Transverse colon (tissue), 4 donors: Measurements from ENCODE around the gene SMAD3. TPM values are rescaled to one million over a fixed set of nuclear protein-coding genes. Genes with fewer than 3 reads are reported as not detected.
A peak's percentile ranks its signal among the peaks of the same experiment; 100 is the strongest.

ENCODE experiments used
- DNase-seq: peaks from one replicate; pipeline ENCODE4 v3.0.0-alpha.2; 2019
- H3K27ac ChIP-seq, 4 donors: fragments of 200-600 bp; sonication (generic); 2 replicates each; pipeline ENCODE4 v1.5.1; 2016 to 2018; ENCODE audit warnings: inconsistent platforms in 4 of 4
- H3K27me3 ChIP-seq: fragments of 200-600 bp; sonication (generic); 2 replicates; pipeline ENCODE4 v1.5.1; 2017; ENCODE audit warnings: inconsistent platforms
- H3K36me3 ChIP-seq, 4 donors: fragments of 200-600 bp; sonication (generic); 2 replicates each; pipeline ENCODE4 v1.5.1; 2017 to 2019; ENCODE audit warnings: inconsistent platforms in 4 of 4
- H3K4me1 ChIP-seq, 4 donors: fragments of 200-600 bp; sonication (generic); 2 replicates each; pipeline ENCODE4 v1.5.1; 2017 to 2020; ENCODE audit warnings: inconsistent platforms in 4 of 4
- H3K4me3 ChIP-seq, 4 donors: fragments of 200-600 bp; sonication (generic); 1 replicate in 1 of 4; 2 replicates in 3 of 4; pipeline versions ENCODE4 v1.5.1 to v1.6.1; 2017 to 2019; ENCODE audit warnings: inconsistent platforms in 4 of 4
- H3K9me3 ChIP-seq, 2 donors: fragments of 200-600 bp; sonication (generic); 2 replicates each; pipeline ENCODE4 v1.5.1; 2017 to 2019; ENCODE audit warnings: inconsistent platforms in 2 of 2
- EP300 ChIP-seq: sonication (generic); formaldehyde crosslinking; IDR thresholded peaks from one replicate; pipeline ENCODE4 v1.6.1; 2017; ENCODE audit warnings: antibody characterized with exemption, low read depth
- POLR2A ChIP-seq: fragments of 450-650 bp; IDR thresholded peaks from one replicate; pipeline ENCODE4 v1.6.1; 2016; ENCODE audit warnings: antibody characterized with exemption, mild to moderate bottlenecking, moderate library complexity
- POLR2AphosphoS5 ChIP-seq, 3 donors: sonication (generic); formaldehyde crosslinking; IDR thresholded peaks; one replicate each; pipeline ENCODE4 v1.6.1; 2016; ENCODE audit warnings: antibody characterized with exemption in 3 of 3
- WGBS, 2 donors: methylation state at CpG; one replicate each; pipeline ENCODE4 v1.1.5; 2018; ENCODE audit warnings: low coverage in 1 of 2; 5-methylcytosine and 5-hydroxymethylcytosine counted together
- in situ Hi-C, 4 donors: fragments of 200-750 bp; cut with MboI; loops; one replicate each; pipeline versions ENCODE4 v1.15.0 to v1.15.1; 2017; ENCODE audit warnings: low sequenced_read_pairs in 3 of 4, low pct_ligation_motif_present in 1 of 4, low pct_unique_long_range_greater_than_20kb in 1 of 4
- intact Hi-C: fragments of 100-400 bp; cut with DNase I; formaldehyde crosslinking; loops from one replicate; pipeline ENCODE4 v1.15.1; 2023; ENCODE audit warnings: low total_unique reads
- total RNA-seq, 4 donors: library from RNA; depleted of rRNA; stranded (reverse); fragments of >200 nt; gene quantifications; one replicate each; pipeline ENCODE4 v1.1.0, GENCODE V29; 2016
- TF ChIP-seq, protein P1 (sequence below), 5 experiments: fragments of 200-600 bp in 3 of 5; fragments of 450-650 bp in 2 of 5; sonication (generic) in 3 of 5; IDR thresholded peaks; 1 replicate in 2 of 5; 2 replicates in 3 of 5; pipeline ENCODE4 v1.5.1; 2016 to 2017; ENCODE audit warnings: antibody characterized with exemption in 5 of 5, inconsistent platforms in 3 of 5, mild to moderate bottlenecking in 2 of 5, moderate library complexity in 1 of 5

The SMAD3 gene
- total RNA-seq, 4 donors from 2014 or later, result 30.9 to 65.1 (median 57.0) TPM

- intact Hi-C loops, result no loop called here
- in situ Hi-C loops, result no loop called here
- 30 to 64% methylated on average over 5 to 8 of the region's 8 CpGs for WGBS, 2 donors
- TF ChIP-seq EP300, result no peak
- TF ChIP-seq POLR2AphosphoS5 (IDR thresholded peaks at IDR 0.05), result peak in 1 of 3 donors; percentile 23
- no peak for TF ChIP-seq POLR2A
- H3K4me1 ChIP-seq, result peaks cover 0 to 7% (median 3%) of the 10 kb centered on the region in 4 donors
- peak overlapping the region in 2 of 4 donors; percentile 22 to 49 for H3K27ac ChIP-seq
- peaks cover 0 to under 1% (median 0%) of the 10 kb centered on the region in 4 donors for H3K36me3 ChIP-seq
- no peaks in the 10 kb centered on the region for H3K9me3 ChIP-seq
- no peak overlapping the region for H3K4me3 ChIP-seq
- no peaks in the 10 kb centered on the region for H3K27me3 ChIP-seq
- no peak for DNase-seq
Observed at GRCh38 chr15:67196672-67197363, 131.4 kb downstream of the SMAD3 start.

DNA sequence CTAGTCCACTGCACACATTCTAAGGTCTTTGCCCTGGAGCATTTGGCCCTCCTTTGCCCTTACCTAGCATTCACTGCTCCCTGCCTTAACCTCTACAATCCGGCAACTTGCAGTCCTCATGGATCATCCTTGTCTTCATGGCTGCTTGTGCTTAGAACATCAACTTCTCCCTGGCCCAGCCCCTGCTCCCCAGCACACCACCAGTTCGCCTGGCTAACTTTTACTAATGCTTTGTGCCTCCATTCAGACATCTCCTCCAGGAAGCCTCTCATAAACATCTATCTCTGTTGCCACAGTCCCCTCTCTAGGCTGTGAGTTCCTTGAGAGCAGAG, 131.9 kb downstream of the SMAD3 start:
- TF ChIP-seq EP300 (no peak), POLR2AphosphoS5 (IDR thresholded peaks at IDR 0.05) (no peak), POLR2A (no peak)
- TF ChIP-seq, protein P1, sequence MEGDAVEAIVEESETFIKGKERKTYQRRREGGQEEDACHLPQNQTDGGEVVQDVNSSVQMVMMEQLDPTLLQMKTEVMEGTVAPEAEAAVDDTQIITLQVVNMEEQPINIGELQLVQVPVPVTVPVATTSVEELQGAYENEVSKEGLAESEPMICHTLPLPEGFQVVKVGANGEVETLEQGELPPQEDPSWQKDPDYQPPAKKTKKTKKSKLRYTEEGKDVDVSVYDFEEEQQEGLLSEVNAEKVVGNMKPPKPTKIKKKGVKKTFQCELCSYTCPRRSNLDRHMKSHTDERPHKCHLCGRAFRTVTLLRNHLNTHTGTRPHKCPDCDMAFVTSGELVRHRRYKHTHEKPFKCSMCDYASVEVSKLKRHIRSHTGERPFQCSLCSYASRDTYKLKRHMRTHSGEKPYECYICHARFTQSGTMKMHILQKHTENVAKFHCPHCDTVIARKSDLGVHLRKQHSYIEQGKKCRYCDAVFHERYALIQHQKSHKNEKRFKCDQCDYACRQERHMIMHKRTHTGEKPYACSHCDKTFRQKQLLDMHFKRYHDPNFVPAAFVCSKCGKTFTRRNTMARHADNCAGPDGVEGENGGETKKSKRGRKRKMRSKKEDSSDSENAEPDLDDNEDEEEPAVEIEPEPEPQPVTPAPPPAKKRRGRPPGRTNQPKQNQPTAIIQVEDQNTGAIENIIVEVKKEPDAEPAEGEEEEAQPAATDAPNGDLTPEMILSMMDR (IDR thresholded peaks at IDR 0.05), result no peak
- intact Hi-C loops, result no loop called here
- Histone ChIP-seq H3K9me3 (no peaks in the 10 kb centered on the region), H3K4me3 (no peak overlapping the region), H3K4me1 (peaks cover 0 to 7% (median 3%) of the 10 kb centered on the region in 4 donors), H3K27me3 (no peaks in the 10 kb centered on the region), H3K36me3 (peaks cover 0 to 5% (median 0%) of the 10 kb centered on the region in 4 donors), H3K27ac (peak overlapping the region in 1 of 4 donors; percentile 49)
- WGBS, 2 donors, result 87% methylated on average over 2 of the region's 2 CpGs; no CpG with 5 or more reads in 1 of the 2 donors
- no peak for DNase-seq
- in situ Hi-C loops, result no loop called here

DNA sequence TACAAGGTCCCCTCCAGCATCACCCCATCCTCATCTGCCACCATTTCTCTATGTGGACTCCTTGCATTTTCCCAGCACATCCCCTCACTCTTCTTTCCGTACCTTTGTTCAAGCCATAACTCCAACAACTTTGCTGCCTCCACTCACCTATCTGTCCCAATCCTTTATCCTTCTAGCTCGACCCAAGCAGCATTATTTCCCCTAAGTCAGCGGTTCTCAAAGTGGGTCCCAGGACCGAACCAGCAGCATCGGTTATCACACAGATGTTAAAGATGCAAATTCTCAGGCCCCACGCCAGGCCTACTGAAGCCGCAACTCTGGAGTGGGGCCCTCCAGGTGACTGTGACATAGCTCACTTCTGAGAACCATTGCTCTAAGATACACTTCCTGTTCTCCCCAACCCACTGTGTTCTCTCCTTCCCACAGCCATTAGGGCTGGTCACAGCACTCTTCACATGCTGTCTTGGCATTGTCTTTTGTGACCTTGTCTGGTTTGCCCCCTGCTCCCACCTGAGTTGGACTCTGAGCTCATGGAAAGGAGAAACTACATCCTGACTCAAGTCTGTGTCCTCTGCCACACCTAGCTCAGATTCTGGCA, 132.9 kb downstream of the SMAD3 start:
- in situ Hi-C loops, result no loop called here
- Histone ChIP-seq H3K27me3 (no peaks in the 10 kb centered on the region), H3K36me3 (peaks cover 0 to 9% (median 0%) of the 10 kb centered on the region in 4 donors), H3K4me1 (peaks cover 0 to 7% (median 3%) of the 10 kb centered on the region in 4 donors), H3K9me3 (no peaks in the 10 kb centered on the region), H3K27ac (no peak overlapping the region), H3K4me3 (no peak overlapping the region)
- no peak for DNase-seq
- intact Hi-C loops, result no loop called here
- WGBS, 2 donors, result 88 to 100% methylated on average over 3 to 7 of the region's 7 CpGs
- TF ChIP-seq, protein P1 (IDR thresholded peaks at IDR 0.05), result no peak
- TF ChIP-seq POLR2AphosphoS5 (IDR thresholded peaks at IDR 0.05), result no peak
- TF ChIP-seq POLR2A, result no peak
- TF ChIP-seq EP300, result no peak

- Histone ChIP-seq H3K9me3 (no peaks in the 10 kb centered on the region), H3K27me3 (no peaks in the 10 kb centered on the region), H3K4me1 (peaks cover 0 to 7% (median 3%) of the 10 kb centered on the region in 4 donors), H3K27ac (no peak overlapping the region), H3K4me3 (no peak overlapping the region), H3K36me3 (peaks cover 0 to 9% (median 0%) of the 10 kb centered on the region in 4 donors)
- intact Hi-C loops (no loop called here), in situ Hi-C loops (no loop called here)
- WGBS, 2 donors, result 89 to 90% methylated on average over 4 of the region's 4 CpGs
- TF ChIP-seq POLR2A (no peak), EP300 (no peak), POLR2AphosphoS5 (IDR thresholded peaks at IDR 0.05) (no peak)
- TF ChIP-seq, protein P1 (IDR thresholded peaks at IDR 0.05), result no peak
- no peak for DNase-seq
Observed at GRCh38 chr15:67199391-67199790, 134.0 kb downstream of the SMAD3 start.
